HepG2 (cell line): ENCODE results near the gene UQCRHL. TPM values are rescaled to one million over a fixed set of nuclear protein-coding genes. Genes with fewer than 3 reads are reported as not detected.

Experiments
- ATAC-seq: fragments of 200-7000 bp; cut with Tn5 transposase; 3 replicates; pipeline ENCODE4 v1.9.1; 2020; ENCODE audit warnings: mild to moderate bottlenecking, moderate library complexity
- BruUV-seq: library from RNA; stranded (reverse); fragments of 400-500 nt; replicated peaks from 2 replicates; lab custom pipeline; 2021; lab: Mats Ljungman, UMichigan
- CTCF ChIA-PET: fragments of 300-600 bp; formaldehyde crosslinking; extraction: SDS; loops from one replicate; lab custom pipeline; 2021; ENCODE audit warnings: low total read pairs, inconsistent platforms, low intra/inter-chr PET ratio; lab: Yijun Ruan, JAX
- POLR2A ChIA-PET: fragments of 350-600 bp; sonication (Branson Sonifier 250); formaldehyde crosslinking; loops from one replicate; lab custom pipeline; 2020; ENCODE audit warnings: antibody characterized with exemption, inconsistent platforms; lab: Yijun Ruan, JAX
- DNase-seq: peaks from one replicate; pipeline ENCODE4 v3.0.0-alpha.2; 2015; ENCODE audit warnings: low spot score
- FAIRE-seq: peaks from 3 replicates; lab custom pipeline; 2011; peaks lifted over from hg19 to GRCh38; lab: Jason Lieb, UNC
- H2AFZ ChIP-seq: one replicate; pipeline ENCODE4 v1.6.1; 2011; ENCODE audit warnings: low read length, inconsistent platforms
- H3K27ac ChIP-seq: fragments of 300-600 bp; 3 replicates; pipeline ENCODE4 v1.8.0; 2011; ENCODE audit warnings: mixed run types, mild to moderate bottlenecking, mixed read lengths, low read length, inconsistent platforms; ENCODE audit not compliant: insufficient read depth; ENCODE audit errors: extremely low read length
- H3K27me3 ChIP-seq, 2 experiments: fragments of 200-600 bp in 1 of 2; 2 replicates in 1 of 2; 3 replicates in 1 of 2; pipeline versions ENCODE4 v1.6.0 to v1.8.0; 2011; ENCODE audit warnings: low read length in 2 of 2, mild to moderate bottlenecking in 2 of 2, moderate library complexity in 2 of 2, inconsistent platforms in 1 of 2; ENCODE audit not compliant: insufficient read depth in 2 of 2, control insufficient read depth in 1 of 2
- H3K36me3 ChIP-seq, 2 experiments: fragments of 200-600 bp in 1 of 2; replicated peaks in 1 of 2; 2 replicates in 1 of 2; 3 replicates in 1 of 2; pipeline versions ENCODE4 v1.5.1 to v1.8.0; 2011; ENCODE audit warnings: low read length in 2 of 2, inconsistent platforms in 1 of 2; ENCODE audit not compliant: insufficient read depth in 2 of 2, control insufficient read depth in 1 of 2
- H3K4me1 ChIP-seq: 2 replicates; pipeline ENCODE4 v1.5.1; 2012; ENCODE audit warnings: low read length, inconsistent platforms; ENCODE audit not compliant: insufficient read depth
- H3K4me2 ChIP-seq: 2 replicates; pipeline ENCODE4 v1.6.0; 2011; ENCODE audit warnings: low read depth, low read length, inconsistent platforms
- H3K4me3 ChIP-seq, 3 experiments: fragments of 200-600 bp in 1 of 3; sonication (generic), shearing (Covaris generic) in 1 of 3; replicated peaks in 1 of 3; 2 replicates each; pipeline ENCODE4 v1.5.1; 2011 to 2016; ENCODE audit warnings: low read length in 3 of 3, inconsistent platforms in 2 of 3, low read depth in 2 of 3, mild to moderate bottlenecking in 2 of 3, control low read depth in 1 of 3, mixed read lengths in 1 of 3; ENCODE audit not compliant: insufficient read depth in 1 of 3
- H3K79me2 ChIP-seq: one replicate; pipeline ENCODE4 v1.6.1; 2011; ENCODE audit warnings: low read length, inconsistent platforms; ENCODE audit not compliant: insufficient read depth
- H3K9ac ChIP-seq: 2 replicates; pipeline ENCODE4 v1.6.0; 2011; ENCODE audit warnings: mild to moderate bottlenecking, low read depth, low read length, inconsistent platforms; ENCODE audit not compliant: insufficient read depth
- H3K9me3 ChIP-seq: 2 replicates; pipeline ENCODE4 v1.5.1; 2012; ENCODE audit warnings: mild to moderate bottlenecking, low read length
- H4K20me1 ChIP-seq: 2 replicates; pipeline ENCODE4 v1.6.0; 2011; ENCODE audit warnings: inconsistent platforms, mild to moderate bottlenecking, low read length, moderate library complexity; ENCODE audit not compliant: insufficient read depth
- AGO2 ChIP-seq: fragments of 200-400 bp; formaldehyde crosslinking; optimal IDR thresholded peaks from 2 replicates; pipeline ENCODE3; 2017; ENCODE audit warnings: mild to moderate bottlenecking, low read depth, low read length, moderate library complexity
- ATF7-NPFF ChIP-seq: sonication (generic); formaldehyde crosslinking; IDR thresholded peaks from 2 replicates; pipeline ENCODE4 v1.8.1; 2023; ENCODE audit warnings: mild to moderate bottlenecking, low read depth, missing genetic modification reagents, moderate library complexity
- FOXO1 ChIP-seq: sonication (generic); formaldehyde crosslinking; IDR thresholded peaks from 2 replicates; pipeline ENCODE4 v1.4.0; 2020; ENCODE audit warnings: missing genetic modification reagents
- ZBTB38 ChIP-seq: sonication (generic); formaldehyde crosslinking; IDR thresholded peaks from 2 replicates; pipeline ENCODE4 v1.5.1; 2020; ENCODE audit warnings: mild to moderate bottlenecking, missing genetic modification reagents
- ZBTB42 ChIP-seq: sonication (generic); formaldehyde crosslinking; IDR thresholded peaks from 2 replicates; pipeline ENCODE4 v1.5.0; 2020; ENCODE audit warnings: mild to moderate bottlenecking, missing genetic modification reagents
- ZNF10 ChIP-seq: sonication (generic); formaldehyde crosslinking; IDR thresholded peaks from 2 replicates; pipeline ENCODE4 v1.4.0; 2020; ENCODE audit warnings: mild to moderate bottlenecking, low read depth, missing genetic modification reagents, borderline replicate concordance
- ZNF260 ChIP-seq: sonication (generic); formaldehyde crosslinking; IDR thresholded peaks from 2 replicates; pipeline ENCODE4 v1.4.0; 2020; ENCODE audit warnings: missing genetic modification reagents, low read depth, mild to moderate bottlenecking, borderline replicate concordance
- ZNF644 ChIP-seq: IDR thresholded peaks from 2 replicates; pipeline ENCODE4 v1.6.1; 2016; ENCODE audit warnings: low read depth
- WGBS: methylation state at CpG from one replicate; pipeline ENCODE4 v1.1.6; 2017; ENCODE audit warnings: low lambda C conversion rate; 5-methylcytosine and 5-hydroxymethylcytosine counted together
- in situ Hi-C: cut with HindIII; loops from 2 replicates; pipeline ENCODE4 v1.10.0; 2017; ENCODE audit warnings: low pct_unique_long_range_greater_than_20kb; ENCODE audit not compliant: extremely low pct_ligation_motif_present
- intact Hi-C: fragments of 100-400 bp; cut with micrococcal nuclease; formaldehyde crosslinking; loops from one replicate; pipeline ENCODE4 v1.10.0; 2022; ENCODE audit not compliant: unreplicated experiment
- polyA plus RNA-seq, 8 experiments: library from polyadenylated mRNA; depleted of rRNA in 3 of 8; stranded (reverse) in 7 of 8; unstranded in 1 of 8; fragments of >200 nt; fragmentation: Illumina TruSeq in 4 of 8; extraction: Trizol in 4 of 8; gene quantifications; 2 replicates each; pipeline versions ENCODE4 v1.2.1 to v1.2.3, GENCODE V29; 2011 to 2016; ENCODE audit warnings: low read depth in 4 of 8, missing spikeins in 1 of 8, mixed read lengths in 1 of 8; ENCODE audit not compliant: insufficient read depth in 1 of 8
- total RNA-seq, 5 experiments: library from RNA; depleted of rRNA; stranded (reverse); fragments of >200 nt; fragmentation: Illumina TruSeq; extraction: Trizol; gene quantifications; 2 replicates each; pipeline ENCODE4 v1.2.3, GENCODE V29; 2016; ENCODE audit warnings: low read depth in 1 of 5

The UQCRHL gene
- total and polyA plus RNA-seq, 2 of the 13 experiments (the other 11 are each of a cell fraction or from before 2014, with no cell fraction given): 1.8 to 2.3 TPM

GRCh38 chr1:15837931-15838330 is 30.5 kb upstream of the UQCRHL start:
- Histone ChIP-seq H3K79me2 (peaks cover 14% of the 10 kb centered on the region), H3K4me3 (no peak overlapping the region), H3K27ac (no peak overlapping the region), H2AFZ (no peak overlapping the region), H3K36me3 (no peaks in the 10 kb centered on the region), H3K4me2 (no peak overlapping the region), H3K9me3 (no peaks in the 10 kb centered on the region)
- DNase-seq (no peak), ATAC-seq (no peak)
- POLR2A ChIA-PET: interaction anchor here (1.0 to 4.2 kb wide), 3 partner anchors 9 to 23 kb away, joined by 3 to 64 read pairs (median 25); partner anchors contain the start of gene SPEN
- intact Hi-C loops: no loop called here
- CTCF ChIA-PET: no interaction called here
- no peak for TF ChIP-seq ZNF644 (CRISPR knock-in tag)
- TF ChIP-seq FOXO1: no peak
- no peak for TF ChIP-seq ZNF10
- TF ChIP-seq, all 625 proteins: peak for 0
- no peak overlapping the region for H3K9ac ChIP-seq
- no peak for FAIRE-seq
- WGBS: 88% methylated on average over 7 of the region's 7 CpGs
- no TSS peak for BruUV-seq
- H4K20me1 ChIP-seq: no peaks in the 10 kb centered on the region
- H3K27me3 ChIP-seq: no peaks in the 10 kb centered on the region; a peak in 1 of 5 replicates
- in situ Hi-C loops: no loop called here
- H3K4me1 ChIP-seq: peaks cover 22% of the 10 kb centered on the region

- Histone ChIP-seq H3K27ac (no peak overlapping the region), H4K20me1 (no peaks in the 10 kb centered on the region), H2AFZ (no peak overlapping the region), H3K36me3 (no peaks in the 10 kb centered on the region), H3K79me2 (peaks cover 16% of the 10 kb centered on the region), H3K4me1 (peaks cover 31% of the 10 kb centered on the region)
- no peak for DNase-seq
- TF ChIP-seq AGO2: peak; percentile 50
- TF ChIP-seq ATF7-NPFF (CRISPR knock-in tag): 0 out of 2 replicates have a peak, but pooled peaks have one; percentile 3
- TF ChIP-seq ZNF10: no peak
- TF ChIP-seq ZBTB38 (CRISPR knock-in tag): peak; percentile 43; the same call in 1 of the 2 replicates
- TF ChIP-seq ZNF260 (CRISPR knock-in tag): no peak
- TF ChIP-seq ZBTB42 (CRISPR knock-in tag): 0 out of 2 replicates have a peak, but pooled peaks have one; percentile 9
- TF ChIP-seq, all 625 proteins: peak for 4
- POLR2A ChIA-PET: interaction anchor here (1.0 to 4.2 kb wide), 4 partner anchors 10 to 22 kb away, joined by 3 to 64 read pairs (median 14); partner anchors contain the start of gene SPEN
- in situ Hi-C loops (no loop called here), intact Hi-C loops (no loop called here)
- FAIRE-seq (no peak), ATAC-seq (no peak)
- Histone ChIP-seq H3K27me3 (no peaks in the 10 kb centered on the region; a peak in 1 of 5 replicates), H3K9me3 (no peaks in the 10 kb centered on the region), H3K4me2 (peak overlapping the region; percentile 93; the same call in 1 of the 2 replicates), H3K9ac (no peak overlapping the region), H3K4me3 (peak overlapping the region in 1 of 3 experiments; percentile 75; a peak in 1 of 6 replicates)
- no TSS peak for BruUV-seq
- CTCF ChIA-PET: no interaction called here
- WGBS: 96% methylated on average over 62 of the region's 62 CpGs
These were observed 29.6 kb upstream of the UQCRHL start for GRCh38 chr1:15836772-15837669.
